Brain pericyte (primary cell): ENCODE measurements around the gene DOCK2.

ENCODE experiments used
- DNase-seq: peaks from one replicate; pipeline ENCODE4 v3.0.0-alpha.2; 2012; ENCODE audit warnings: low read depth, low spot score

Gene DOCK2

DNA sequence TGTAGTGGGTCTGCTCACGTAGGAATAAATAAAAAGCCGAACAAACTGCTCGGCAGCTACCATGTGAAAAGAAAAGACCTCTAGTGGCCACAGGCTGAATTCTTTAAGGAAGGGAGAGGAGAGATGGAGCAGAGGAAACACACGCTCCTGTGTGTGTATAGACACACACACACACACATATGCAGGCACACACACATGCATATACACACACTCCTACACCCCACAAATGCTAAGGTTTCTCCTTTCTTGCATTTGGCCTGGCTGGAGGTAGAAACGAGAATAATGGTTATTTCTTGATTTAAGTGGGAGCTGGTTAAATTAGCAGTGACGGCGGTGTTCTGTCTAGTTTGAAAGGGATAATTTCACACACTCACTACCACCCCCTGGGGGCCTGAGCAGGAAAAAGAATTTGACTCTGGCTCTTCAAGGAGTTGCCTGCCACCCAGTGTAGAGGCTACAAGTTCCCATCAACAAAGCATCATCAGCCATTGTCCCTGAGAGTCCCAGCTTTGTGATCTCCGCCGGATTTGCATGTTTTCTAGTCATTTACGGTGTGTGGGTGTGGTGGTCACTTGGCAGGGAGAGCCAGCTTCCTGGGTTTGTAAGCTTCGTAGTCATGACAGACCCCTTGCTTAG, 343.5 kb downstream of the DOCK2 start, which contains the start of gene INSYN2B:
INSYN2B (minus strand) TSS at position 78 of the 636 bp plus-strand sequence. CDS start 96,597 bp downstream, outside the sequence.
- peak; percentile 79 for DNase-seq

DNA sequence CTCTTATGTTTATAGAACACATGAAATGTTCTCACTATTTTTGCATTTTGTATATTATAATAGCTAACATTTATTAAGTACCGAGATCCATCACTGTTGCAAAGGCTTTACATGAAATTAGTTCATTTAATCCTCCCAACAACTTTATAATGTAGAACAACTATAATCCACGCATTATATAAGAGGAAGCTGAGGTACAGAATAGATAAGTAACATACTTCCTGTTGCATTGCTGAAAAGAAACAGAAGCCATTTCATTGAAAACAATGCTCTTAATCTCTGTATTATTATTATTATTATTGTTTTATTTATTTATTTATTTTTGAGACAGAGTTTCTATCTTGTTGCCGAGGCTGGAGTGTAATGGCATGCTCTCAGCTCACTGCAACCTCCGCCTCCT, 351.1 kb downstream of the DOCK2 start:
- DNase-seq = no peak

DNA sequence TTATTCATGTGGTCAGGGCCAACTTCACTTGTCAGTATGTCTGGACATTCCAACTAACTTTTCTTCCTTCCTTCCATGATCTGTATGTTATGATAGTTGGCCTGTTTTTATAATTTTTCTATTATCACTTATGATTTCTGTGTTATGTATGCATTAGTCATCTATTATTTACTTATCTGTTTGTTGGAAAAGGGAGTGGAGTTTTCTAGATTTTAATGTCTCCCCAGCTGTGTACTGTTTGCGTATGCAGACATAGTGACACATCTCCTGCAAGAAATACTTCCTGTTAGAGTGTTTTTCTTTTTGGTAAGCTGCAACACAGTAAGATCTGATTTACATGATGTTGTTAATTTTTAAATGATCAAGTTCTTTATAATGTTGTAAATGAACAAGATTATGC, 351.9 kb downstream of the DOCK2 start:
- DNase-seq = no peak

DNA sequence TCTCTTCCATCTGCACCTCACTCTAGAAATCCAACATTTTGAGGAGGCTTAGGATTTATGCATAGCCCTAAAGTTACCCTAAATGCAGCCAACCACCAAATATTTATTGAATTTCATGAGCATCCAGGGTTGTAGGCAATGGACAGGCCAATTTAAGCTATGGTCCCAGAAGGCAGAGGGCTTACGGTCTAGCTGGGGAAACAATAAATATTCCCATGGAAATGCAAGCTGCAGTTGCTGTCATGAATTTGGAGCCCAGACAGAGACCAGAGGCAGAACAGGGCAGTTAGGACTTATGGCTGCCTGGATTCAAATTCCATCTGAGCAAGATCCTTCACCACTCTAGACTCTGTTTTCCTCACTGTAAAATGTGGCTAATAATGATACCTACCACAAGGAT, 352.3 kb downstream of the DOCK2 start:
- DNase-seq = no peak

DNA sequence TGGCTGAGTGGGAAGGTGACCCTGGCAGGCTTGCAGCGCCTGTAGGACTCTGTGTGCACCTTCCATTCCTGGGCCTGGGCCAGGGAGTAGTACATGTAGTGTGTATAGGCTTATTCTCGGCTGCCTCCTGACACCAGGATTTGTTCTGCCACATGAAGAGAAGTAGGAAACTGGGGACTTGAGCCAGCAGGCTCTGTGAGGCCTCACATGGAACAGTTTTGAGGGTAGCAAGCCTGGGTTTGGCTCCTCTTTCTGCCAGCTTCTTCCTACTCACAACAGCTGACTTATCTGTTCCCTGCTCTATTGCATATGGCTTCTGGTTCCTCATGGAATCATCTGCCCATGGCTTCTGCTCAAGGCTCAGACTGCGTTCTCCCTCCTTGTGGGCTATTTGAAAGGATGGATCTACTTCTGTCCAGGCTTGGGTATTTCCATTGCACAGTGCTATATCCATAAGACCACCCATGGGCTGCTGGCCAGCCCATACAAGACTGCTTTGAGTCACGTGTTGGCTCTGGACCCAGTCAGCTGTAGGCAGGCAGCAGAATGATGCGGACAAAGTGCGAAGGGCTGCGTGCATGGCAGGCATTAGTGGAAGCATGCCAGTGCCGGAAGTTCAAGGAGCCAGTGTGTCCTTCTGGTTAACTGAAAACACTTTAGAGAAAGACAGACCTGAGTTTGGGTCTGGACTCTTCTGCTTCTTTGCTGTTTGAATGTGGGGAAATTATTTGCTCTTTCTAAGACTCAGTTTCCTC, 354.2 kb downstream of the DOCK2 start:
- no peak for DNase-seq

DNA sequence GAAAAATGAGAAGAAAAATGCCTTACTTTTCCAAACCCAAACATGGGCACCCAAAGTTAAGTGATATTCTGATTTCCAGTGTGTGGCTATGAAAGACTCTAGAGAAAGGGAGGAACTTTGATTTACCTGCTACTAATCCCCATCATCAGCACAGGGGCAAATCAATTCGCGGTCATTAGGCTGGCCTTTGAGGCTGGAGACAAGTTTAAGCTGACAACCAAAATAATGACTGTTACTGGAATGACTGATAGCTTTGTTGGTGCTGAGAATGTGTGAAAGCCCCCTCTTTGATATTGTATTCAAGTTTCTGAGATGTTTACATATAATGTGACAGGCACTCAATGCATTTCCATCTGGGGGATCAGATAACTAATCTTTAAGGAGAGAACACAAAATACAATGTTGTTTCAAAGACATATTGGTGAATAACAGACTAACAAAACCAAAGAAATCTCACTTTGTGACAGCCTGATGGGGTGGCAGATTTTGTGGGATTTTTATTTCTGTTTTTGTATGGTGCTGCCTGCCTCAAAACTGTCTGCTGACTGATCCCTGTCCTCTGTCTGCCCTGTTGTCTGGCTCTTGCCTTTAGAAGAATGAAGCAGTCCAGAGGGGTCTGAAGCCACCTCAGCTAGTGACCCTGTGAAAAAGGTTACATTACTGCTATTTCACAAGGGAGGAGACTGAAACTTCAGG, 355.9 kb downstream of the DOCK2 start:
- no peak for DNase-seq

DNA sequence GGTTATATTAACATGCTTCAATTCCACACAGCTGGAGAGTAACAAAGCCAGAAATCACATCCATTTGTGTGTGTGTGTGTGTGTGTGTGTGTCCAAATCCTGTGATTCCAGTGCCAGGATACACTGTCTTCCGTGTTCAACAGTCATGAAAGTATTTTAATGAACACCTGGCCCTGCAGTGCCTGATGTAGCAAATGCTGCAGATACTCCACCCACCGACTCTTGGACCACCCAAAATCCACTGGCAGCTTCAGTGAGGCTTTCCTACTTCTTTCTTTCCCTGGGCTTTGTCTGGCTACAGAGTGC, 356.4 kb downstream of the DOCK2 start:
- no peak for DNase-seq

DNA sequence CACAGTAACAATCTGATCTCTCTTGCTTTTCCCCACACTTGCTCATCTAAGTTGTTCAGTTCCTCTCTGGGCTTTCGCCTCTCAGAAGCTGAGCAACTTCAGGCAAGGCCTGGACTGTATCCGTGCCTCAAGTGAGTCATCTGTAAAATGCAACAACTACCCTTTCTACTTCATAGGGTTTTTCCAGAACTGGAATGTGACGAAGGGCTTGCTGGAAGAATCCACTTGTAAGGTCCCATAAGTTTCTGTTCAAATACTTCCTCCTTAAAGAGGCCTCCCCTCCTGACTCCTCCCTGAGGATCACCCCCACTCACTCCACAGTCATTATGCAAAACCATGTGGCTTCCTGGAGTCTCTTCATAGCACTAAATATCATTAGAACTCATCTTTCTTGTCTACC, 360.7 kb downstream of the DOCK2 start:
- DNase-seq = no peak

DNA sequence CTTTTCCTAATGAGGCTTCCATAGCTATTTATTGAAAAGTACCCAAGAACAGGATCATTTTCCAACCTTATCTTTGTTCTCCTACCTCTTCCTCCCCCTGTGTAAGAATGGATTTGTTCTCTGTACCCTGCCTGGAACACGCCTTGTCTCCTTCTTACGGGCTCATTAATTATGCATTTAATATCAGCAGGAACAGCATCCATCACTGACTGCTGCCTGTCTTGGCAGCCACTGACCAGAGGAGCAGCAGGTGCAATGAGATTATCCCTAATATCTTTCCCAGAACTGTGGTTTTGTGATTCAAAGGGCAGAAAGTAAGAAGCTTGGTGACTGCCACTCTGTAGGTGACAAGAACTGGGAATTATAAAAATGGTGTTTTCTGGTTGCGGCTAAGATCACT, 362.5 kb downstream of the DOCK2 start:
- no peak for DNase-seq

DNA sequence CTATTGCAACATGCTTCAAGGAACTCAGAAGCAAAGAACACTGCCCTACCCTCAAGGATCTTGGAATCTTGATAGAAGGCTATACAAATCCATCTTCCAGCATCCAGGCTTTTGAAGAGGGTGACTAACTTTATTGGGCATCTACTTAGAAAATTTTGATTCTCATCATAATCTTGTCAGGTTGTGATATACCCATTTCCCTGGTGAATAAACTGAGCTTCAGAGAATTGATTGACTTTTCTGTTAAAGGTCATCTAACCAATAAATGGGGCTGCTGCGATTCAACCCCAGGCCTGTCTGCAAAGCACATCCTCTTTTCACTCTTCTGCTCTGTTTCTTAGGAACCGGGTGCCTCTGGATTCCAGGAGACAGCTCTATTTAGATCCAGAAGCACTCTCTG, 363.1 kb downstream of the DOCK2 start:
- no peak for DNase-seq

DNA sequence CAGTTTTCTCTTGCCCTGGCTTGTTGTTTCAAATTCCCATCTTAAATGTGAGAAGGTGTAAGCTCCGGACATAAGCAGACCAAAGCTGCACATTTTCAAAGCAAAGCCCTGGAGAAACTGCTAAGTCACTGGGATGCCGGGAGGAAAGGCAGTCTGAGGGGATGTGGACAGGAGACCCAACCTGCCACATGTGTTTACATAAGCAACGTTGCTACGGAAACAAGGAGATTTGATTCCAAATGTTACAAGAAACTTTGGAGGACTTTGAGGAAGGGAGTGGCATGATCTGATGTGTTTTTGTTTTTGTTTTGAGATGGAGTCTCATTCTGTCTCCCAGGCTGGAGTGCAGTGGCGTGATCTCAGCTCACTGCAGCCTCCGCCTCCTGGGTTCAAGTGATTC, 368.9 kb downstream of the DOCK2 start:
- DNase-seq = no peak

DNA sequence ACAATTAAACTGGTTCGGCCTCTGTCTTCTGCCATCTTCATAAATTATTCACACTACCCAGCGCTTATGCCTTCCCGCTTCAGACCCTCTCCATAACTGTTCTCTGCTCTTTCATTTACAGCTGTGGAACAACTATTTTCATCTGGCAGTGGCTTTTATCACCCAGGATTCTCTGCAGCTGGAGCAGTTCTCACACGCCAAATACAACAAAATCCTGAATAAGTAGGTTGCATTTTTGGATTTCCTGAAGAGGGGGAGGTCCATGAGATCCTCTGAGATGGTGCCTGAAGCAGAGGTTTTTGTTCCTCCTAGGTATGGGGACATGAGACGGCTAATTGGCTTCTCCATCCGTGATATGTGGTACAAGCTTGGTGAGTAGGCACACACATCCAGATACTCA, 371.3 kb downstream of the DOCK2 start:
- no peak for DNase-seq

DNA sequence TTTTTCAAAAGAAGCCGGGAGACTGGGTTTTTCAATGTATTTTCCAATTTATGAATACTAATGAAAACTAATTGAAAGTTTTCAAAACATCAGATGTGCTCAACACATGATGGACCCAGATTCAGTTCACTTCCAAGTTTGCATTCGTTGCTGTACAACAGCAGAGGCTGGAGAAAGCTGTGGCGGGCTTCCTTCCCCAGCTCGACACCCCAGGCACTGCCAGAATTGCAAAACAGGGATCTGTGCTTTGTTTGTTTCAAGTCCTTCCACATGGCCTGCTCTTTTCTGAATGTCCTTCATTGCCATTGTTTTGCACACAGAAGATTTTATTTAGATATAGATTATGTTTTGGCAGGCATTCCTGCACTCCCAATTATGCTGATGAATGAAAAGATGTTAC, 373.5 kb downstream of the DOCK2 start:
- DNase-seq = no peak

DNA sequence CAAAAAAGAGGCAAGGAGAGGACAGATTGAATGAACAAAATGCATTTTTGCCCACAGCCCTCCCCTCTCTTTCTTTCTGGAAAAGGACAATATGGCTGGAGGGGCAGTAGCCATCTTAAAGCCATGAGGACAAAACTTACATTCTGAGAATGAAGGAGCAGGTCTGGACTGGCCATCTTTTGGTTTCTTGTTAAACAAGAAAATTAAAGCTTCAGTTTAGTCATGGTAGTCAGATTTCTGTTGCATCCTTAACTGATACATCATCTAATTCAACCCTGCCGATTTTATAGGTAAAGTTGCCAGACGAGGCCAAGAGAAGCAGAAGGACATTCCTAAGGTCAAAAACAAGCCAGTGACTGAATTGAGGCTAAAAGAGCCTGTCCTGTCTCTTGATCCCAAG, 374.7 kb downstream of the DOCK2 start:
- no peak for DNase-seq

DNA sequence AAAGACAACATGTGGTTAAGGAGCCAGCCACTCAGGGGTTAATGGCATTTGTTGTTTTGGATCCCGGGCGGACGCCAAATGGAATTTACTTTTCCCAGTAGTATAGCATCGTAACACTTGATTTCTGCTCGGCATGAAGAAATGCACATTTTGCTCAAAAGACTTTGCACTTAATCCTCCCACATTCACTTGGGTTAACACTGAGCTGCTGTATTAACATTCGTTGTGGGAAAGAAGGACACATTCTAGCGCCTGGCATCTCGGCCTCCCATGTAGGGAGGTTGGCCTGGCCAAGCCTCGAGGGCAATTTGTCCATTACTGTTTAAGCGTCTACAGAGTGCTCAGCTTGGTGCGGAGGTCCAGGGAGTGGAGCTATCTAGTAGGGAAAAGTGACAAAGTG, 375.5 kb downstream of the DOCK2 start:
- DNase-seq = no peak

DNA sequence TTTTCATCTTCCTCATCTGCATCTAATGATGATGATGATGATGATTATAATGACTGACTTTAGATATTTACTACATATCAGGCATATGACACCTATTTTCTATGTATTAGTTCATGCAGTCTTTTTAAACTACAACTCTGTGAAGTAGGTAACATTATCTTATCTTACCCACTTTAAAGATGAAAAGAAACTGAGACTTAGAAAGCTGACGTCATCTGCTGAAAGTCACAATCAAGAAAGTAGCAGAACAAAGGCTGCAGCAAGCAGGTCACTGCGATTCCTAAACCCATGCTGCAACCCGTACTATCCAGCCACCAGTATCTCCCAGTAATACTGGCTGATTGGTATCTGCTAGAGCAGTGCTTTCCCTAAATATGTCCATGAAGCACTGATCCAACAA, 383.3 kb downstream of the DOCK2 start:
- no peak for DNase-seq

DNA sequence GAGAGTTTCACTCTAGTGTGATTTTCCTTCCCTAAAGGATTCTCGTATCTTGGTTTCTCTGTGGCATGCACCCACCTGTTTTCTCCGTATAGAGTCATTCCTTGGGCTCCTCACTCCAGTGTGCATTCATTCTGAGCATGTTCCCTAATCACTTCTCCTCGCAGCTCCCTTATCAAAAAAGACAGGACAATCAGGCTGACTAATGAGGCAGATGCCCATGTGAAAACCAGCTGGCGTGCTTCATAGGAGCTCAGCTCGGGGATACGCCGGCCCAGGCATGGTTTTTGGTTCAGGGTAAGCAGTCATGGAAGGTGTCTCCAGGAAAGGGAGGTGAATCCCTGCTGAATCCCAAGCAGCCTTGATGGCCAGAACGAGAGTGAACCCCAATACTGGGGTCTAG, 384.4 kb downstream of the DOCK2 start:
- no peak for DNase-seq

DNA sequence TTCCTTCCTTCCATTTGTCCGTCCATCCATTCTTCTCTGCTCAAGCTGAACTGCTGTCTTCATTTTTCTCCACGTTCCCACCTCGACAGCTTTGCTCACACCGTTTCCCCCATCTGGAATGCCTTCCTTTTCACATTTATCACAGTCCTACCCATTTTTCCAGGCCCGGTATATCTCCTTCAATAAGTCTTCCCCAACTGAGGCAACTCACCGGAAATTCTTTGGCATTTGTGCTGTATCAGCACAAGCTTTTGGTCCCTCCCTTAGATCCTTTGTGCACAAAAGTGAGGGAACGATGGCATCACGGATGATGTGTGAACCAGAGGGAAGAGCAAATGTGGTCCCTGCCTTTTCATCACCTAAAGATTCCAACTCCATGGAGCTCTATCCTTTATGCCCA, 388.8 kb downstream of the DOCK2 start:
- no peak for DNase-seq

DNA sequence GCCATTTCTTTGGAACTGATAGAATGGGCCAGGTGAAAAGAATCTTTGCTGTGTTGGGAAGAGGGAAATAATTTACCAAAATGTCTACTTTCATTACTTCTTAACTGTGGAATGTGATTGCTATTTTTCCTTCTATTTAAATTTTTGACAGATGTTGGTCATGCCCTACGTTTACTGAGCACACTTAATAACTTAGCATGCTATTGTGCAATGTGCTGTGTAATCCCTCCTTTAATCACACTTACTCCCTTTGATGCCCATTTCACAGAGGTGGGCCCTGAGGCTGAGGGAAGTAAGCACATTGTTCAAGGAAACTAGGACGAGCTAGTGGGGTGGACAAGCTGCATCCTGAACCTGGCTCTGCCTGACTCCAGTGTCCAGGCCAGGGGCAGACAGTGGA, 391.0 kb downstream of the DOCK2 start:
- no peak for DNase-seq

DNA sequence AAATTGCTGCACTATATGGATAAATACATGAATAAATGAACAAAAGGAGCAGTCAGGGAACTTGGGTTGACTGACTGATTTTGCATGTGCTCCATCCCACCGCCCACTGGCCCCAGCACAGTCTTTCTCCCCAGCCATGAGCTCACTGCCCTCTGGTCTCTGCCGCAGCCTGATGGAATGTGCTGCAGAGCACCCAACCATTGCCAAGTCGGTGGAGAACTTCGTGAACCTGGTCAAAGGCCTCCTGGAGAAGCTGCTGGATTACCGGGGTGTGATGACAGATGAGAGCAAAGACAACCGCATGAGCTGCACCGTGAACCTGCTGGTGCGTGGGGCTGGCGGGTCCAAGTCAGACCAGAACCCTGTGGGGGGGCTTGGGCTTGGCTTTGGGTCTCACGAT, 397.2 kb downstream of the DOCK2 start:
- no peak for DNase-seq

DNA sequence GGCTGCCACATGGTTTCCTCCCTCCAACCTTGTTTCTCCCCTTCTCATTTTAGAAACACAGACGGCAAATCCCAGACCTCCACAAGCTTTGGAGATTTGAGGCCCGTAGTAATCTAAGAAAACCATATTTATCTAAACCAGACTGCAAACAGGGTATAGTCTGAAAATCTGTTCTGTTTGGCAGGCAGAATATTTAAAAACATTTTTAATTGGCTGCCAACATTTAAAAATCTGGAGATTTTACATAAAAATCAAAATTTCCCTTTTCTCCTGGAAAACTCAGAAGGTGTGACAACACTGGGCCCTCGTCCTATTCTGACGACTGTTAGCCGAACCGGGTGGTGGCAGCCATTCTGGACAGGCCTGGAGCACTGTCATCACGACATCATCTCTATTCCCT, 401.2 kb downstream of the DOCK2 start:
- no peak for DNase-seq

DNA sequence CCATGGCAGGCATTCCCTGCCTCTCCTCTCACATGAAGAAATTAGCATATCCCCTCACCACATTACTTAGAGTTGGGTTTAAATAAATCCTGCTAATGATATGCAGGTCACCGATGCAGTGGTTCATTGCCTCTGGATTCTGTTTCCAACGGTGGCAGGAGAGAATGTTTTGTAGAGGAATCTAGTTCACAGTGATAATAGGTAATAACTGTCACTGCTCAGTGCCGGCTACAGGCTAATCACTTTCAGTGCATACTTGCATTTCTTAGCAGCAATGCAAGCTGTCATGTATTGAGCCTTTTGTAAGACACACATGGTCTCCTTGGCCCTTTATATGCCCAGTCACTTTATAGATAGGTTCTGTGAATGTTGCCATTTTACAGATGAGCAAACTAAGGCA, 402.8 kb downstream of the DOCK2 start:
- no peak for DNase-seq

DNA sequence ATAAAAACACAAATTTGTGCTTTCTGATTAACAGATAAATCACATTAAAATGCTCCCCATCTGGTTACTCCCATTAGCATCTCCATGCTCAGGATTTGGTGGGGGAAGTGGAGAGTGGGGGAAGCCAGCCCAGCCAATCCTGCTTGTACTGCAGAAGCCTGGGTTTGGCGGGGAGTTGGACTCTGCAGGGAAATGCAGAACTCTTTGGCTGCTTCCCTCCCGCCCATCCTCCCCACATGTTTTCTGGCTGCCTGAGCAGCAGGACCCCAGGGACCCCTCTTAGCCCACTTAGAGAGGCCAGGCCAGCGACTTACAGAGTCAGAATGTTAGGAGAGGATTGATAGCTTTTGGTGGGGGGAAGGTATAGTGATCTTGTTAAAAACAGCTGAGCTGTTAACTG, 409.2 kb downstream of the DOCK2 start:
- DNase-seq = no peak
